HK-2 (cell line): ENCODE measurements around the gene PPP4R1.
"Not testable (repeated sequence)": the region's sequence is repeated elsewhere in the genome, so short reads cannot be mapped to it uniquely, and the experiment has no call there.

Experiments
- DNase-seq: peaks from one replicate; pipeline ENCODE4 v3.0.0-alpha.2; 2018; ENCODE audit not compliant: unreplicated experiment

The PPP4R1 gene

DNA sequence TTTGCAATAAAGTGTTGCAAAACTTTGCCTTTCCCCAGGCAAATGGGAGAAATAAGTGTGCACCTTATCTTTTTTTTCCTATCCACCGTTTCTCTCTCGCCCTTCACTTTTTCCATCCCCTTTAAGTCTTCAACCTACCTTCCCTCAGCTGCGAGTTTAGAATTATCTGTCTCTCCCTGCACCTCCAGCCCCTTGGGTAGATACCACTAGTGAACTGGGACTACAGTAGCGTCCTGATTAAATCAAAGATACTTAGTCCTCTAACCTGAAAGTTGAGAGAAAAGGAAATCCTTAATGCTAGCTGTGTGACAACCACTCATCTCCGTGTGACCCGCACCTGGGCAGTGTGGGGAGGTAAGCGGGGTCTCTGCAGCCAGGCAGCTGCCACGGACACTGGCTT lies 16.1 kb upstream of the PPP4R1 start:
- no peak for DNase-seq

DNA sequence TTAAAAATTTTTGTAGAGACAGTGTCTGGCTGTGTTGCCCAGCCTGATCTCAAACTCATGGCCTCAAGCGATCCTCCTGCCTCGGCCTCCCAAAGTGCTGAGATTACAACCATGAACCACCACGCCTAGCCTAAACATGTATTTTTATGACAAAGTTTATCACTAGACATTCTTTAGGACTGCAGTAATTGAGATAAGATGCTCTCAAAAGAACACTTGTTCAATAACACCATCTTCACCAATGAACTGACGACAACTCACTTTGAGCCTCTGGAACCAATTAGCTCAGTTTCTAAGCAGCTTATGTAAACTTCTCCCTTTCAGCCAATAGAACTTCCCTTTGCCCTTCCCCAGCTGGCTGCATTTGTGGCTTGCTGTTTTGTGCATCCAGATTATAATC lies 15.3 kb upstream of the PPP4R1 start:
- no peak for DNase-seq

DNA sequence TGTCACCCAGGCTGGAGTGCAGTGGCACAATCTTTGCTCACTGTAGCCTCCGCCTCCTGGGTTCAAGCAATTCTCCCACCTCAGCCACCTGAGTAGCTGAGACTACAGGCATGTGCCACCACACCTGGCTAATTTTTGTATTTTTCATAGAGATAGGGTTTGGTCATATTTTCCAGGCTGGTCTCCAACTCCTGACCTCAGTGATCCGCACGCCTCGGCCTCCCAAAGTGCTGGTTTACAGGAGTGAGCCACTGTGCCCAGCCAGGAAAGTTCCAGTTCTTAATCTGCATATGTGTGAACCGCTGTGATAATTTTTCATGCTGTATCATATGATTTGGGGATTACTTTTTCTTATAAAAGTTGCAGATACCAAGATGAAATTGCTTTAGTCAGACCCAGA lies 14.6 kb upstream of the PPP4R1 start:
- no peak for DNase-seq

DNA sequence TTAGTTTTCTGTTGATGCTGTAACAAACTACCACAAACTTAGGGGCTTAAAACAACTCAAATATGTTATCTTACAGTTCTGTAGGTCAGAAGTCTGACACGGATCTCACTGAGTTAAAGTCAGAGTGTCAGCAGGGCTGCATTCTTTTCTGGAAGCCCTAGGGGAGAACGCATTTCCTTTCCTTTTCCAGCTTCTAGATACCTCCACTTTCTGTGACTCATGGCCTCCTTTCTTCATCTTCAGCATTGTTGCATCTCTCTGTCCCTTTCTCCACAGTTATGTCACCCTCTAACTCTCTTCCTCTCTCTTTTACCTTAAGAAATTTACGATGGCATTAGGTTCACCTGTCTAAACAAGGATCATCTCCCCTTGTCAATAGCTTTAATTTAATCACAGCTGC lies 13.3 kb upstream of the PPP4R1 start:
- no peak for DNase-seq

DNA sequence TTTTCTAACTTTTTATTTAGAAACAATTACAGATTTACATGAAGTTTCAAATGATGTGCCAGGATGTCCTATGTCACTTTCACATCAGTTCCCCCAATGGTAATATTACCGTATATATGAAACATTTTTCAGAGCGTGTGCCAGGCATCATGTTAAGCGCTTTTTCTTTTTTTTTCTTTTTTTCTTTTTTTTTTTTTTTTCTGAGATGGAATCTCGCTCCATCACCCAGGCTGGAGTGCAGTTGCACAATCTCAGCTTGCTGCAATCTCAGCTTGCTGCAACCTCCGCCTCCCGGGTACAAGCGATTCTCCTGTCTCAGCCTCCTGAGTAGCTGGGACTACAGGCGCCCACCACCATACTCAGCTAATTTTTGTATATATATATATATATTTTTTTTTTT lies 5.6 kb upstream of the PPP4R1 start:
- no peak for DNase-seq

DNA sequence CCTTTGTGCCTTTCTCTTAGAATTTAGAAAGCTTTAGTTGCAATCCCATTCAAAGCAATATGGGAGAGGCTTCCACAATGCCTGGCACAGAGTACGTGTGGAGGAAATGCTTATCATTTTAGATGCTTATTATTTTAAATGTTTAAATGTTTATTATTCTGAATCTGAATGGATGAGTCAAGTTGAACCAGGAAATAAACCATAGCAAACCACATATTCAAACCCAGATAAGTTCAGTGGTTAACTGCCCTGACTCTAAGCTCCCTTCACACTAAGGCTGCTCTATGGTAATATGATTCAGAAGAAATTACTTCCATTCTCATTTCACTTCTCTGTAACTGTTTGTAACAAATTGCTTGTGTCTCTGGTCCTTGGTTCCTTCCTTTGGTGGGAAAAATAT lies 5.2 kb upstream of the PPP4R1 start:
- DNase-seq = no peak

DNA sequence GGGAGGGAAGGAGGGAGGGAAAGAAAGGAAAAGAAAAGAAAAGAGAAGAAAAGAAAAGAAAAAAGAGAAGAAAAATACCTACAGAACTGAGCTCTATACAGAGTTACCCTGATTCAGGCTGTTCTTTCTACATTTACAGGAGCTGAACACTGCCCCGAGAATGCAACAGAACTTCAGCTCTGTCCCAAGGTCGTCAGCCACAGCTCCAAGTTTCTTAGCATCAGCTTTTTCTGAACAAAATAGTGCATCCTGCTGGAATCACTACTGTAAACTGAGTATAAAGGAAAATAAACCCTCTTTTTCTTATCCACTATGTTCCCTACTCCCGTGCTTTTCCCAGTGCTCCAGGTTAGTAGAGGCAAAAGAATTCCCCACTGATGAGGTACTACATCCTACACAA lies 4.7 kb upstream of the PPP4R1 start:
- no peak for DNase-seq

DNA sequence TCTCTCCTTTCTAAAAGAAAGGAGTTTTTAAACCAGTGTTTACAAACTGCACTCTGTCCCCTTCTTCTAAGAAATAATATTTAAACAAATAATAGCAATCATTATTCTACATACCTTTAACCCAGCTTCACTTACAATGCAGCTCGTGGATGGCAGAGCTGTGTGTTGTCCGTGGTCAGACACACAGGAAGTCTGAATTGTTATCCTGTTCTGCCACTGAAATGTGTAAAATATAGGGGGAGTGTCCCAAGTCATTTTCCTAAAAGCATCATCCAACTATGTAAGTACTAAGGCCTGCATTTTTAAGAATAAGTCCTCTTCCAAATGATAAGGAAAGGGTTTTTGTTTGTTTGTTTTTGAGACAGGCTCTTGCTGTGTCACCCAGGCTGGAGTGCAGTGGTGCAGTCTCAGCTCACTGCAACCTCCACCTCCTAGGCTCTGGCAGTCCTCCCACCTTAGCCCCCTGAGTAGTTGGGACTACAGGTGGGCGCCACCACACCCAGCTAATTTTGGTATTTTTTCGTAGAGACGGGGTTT lies 2.7 kb upstream of the PPP4R1 start:
- no peak for DNase-seq

DNA sequence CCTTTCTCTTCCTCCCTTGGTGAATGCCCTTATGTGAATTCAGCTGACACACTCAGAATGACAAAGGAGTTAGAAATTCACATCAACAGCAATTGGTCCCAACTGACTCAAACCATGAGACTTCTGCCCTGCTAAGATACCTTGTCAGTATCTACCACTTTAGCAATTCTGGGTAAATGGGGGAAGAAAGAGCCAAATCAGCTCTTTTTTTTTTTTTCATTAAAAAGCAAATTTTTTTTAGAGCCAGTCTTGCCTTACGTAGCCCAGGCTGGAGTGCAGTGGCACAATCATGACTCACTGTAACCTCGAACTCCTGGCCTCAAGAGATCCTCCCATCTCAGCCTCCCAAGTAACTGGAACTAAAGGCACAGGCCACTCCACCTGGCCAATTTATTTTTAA lies 1.7 kb upstream of the PPP4R1 start:
- DNase-seq = no peak

DNA sequence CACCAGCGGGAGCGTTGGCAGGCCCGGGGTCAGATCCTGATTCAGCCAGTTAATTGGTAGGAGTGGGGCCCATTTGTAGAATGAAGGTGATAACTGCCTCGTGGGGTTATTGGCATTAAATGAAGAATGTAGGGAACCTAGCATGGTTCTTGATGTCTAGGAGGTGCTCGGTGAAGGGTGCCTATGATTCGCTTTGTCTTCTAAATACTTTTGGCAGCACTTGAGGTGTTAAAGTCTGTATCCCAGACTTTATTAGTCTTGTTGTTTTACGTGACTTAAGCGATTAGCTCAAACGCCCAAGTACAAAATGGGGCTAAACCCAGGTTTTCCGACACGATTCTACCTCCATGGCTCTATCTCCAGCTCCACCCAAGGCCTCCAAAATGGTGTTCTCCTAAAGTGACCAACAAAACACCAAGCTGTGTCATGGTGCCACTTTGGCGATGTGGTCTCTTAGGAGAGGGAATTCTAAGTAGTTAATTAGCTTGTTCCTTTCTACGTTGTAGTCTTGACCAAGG lies 980 bp upstream of the PPP4R1 start:
- DNase-seq = peak; percentile 21

DNA sequence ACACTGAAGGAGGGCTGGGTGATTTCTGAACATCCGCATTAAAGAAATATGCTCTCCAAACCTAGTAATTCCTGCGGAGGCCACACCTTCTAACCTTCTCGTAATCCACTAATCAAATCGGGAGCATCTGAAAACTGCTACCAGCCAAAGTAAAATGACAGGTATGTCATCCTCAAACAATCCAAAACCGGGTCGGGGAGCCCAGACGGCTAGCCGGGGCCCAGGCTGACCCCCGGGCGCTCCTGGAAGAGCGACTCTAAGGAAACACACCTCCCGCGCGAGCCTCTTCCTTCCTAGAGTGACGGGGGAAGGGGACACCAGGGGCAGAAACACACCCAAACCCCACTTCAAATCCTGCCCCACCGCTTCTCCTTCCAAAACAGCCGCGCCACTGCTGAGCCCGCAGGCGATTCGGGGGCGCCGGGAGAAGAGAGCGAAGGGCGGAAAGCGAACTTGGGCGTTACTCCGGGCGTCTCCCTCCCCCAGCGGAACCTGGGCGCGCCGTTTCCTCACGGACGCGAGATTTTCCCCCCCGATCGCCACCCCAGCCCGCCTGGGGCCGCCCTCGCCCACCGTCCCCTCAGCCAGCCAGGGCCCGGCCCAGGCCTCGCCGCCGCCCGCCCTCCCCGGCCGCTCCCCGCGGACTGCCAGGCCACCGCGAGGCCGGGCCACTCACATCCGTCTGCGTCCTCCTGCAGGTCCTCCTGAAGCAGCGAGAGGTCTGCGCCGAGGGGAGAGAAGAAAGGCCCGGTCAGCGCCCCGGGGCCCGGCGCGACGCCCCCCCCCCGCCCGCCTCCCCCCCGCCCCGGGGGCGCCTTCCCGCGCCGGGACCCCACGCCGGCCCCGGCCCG lies 584 bp downstream of the PPP4R1 start:
- DNase-seq = peak; percentile 50

DNA sequence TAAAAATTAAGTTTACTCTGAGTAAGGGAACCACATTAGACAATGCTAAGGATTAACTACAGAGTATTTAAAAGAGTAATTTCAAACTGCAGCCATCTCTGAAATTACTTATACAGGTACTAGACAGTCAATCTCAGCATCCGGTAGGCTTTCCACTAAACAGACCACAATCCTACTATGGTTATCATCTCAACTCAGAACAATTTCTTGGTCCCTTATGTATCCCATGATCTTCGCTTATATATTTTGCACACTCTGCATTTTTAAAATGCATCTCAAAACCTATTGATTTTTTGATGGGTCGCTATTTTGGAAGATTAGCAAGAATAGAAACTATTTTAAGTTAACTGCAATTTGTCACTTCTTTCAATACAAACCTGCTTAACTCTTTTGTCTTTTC lies 1.4 kb downstream of the PPP4R1 start:
- DNase-seq = no peak

DNA sequence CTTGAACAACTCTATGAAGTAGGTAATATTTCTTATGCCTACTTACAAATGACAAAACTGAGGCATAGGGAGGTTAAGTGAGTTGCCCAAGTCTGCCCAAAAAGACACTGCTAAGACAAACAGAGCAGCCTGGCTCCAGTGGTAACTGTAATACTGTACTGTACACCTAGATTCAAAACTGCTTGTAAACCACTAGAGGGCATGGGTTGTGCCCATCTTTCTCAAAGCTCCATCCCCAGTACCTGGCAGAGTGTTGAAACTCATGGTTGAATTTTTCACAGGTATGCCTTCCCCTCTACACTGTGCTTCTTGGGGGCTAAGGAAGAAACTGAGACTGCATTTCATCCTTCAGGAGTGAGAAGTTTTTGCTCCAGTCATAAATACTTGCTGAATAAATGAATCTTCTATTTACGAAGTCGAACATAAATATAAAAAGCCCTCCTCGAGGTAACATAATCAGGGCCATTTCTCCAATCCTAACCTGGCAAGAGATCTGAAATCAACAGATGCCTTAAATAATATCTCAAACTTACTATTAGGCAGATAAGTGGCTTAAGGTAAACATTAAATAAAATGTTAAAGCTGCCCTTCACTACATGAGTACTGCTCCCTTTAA lies 2.0 kb downstream of the PPP4R1 start:
- DNase-seq = peak; percentile 20

DNA sequence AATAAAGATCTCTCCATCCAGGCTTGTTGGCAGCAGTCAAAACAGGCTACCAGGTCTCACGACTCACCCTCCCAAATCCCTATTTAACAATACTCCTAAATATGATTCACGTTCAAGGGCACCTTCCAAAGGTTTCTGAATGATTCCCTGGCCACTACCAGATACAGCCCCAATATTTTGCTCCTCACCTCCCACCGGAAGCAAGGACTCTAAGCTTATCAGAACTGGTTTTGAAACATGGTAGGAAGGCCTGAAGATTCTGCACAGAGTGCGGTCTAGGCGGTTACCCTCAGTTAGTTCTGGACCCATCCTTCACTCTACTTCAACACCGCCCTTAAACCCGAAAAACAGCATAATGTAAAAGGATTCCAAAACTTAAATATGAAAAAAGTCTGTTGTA lies 5.2 kb downstream of the PPP4R1 start:
- DNase-seq = no peak

DNA sequence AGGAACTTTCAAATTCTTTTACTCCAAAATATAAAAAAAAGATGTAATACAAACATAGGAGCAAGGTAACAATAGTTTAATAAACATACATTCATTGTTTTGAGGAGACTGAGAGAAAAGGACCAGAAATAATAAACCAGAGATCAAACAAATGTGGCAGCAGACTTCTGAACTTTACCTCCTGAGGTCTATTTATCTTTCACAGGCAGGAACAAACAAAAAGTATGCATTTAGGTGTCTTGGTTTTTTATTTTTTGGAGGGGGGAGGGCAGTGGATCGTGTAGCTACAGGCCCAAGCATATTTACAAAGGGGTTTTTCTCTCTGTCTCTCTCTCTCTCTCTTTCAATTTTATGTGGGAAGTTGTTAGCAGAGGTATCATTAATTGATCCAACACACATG lies 5.6 kb downstream of the PPP4R1 start:
- DNase-seq = no peak

DNA sequence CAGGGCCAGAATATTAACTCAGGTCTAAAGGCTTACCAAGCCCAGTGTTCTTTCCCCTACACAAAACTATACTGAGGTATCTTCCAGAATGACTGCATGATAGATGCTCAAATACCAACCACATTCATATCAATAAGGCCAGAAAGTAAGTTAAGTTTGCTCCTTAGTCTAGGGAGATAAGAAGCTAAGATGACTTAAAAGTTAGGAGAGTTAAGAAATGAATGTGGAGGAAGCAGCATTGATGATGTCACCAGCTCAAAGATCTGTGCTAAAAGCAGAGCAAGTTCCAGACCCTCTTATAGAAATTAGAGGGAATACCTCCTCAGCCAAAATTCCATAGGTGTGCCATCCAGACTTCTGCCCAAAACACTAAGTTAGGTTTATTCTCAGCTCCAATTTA lies 6.1 kb downstream of the PPP4R1 start:
- no peak for DNase-seq

DNA sequence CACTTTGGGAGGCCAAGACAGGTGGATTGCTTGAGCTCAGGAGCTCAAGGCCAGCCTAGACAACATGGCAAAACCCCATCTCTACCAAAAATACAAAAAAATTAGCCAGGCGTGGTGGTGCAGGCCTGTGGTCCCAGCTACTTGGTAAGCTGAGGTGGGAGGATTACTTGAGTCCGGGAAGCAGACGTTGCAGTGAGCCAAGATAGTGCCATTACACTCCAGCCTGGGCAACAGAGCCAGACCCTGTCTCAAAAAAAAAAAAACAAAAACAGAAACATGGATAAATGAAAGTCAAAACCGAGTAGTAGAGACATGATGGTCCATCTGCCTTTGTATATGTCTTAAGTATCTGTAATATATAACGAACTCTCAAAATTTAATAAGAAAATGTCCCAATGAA lies 7.2 kb downstream of the PPP4R1 start:
- not testable (repeated sequence) for DNase-seq

DNA sequence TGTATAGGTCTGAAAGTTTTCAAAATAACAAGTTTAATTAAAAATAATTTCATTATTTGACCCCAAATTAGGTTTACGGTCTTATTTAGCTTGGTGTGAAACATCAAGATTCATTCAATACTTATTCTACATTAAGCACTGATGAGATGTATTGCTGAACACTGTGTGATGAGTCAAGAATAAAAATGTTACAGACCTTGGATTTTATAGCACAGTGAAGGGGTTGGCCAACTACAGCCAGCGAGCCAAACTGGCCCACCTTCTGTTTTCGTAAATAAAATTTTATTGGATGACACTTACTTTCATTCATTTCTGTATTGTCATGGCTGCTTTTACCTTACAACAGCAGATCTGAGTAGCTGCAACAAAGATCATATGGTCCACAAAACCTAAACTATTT lies 8.3 kb downstream of the PPP4R1 start:
- DNase-seq = no peak

DNA sequence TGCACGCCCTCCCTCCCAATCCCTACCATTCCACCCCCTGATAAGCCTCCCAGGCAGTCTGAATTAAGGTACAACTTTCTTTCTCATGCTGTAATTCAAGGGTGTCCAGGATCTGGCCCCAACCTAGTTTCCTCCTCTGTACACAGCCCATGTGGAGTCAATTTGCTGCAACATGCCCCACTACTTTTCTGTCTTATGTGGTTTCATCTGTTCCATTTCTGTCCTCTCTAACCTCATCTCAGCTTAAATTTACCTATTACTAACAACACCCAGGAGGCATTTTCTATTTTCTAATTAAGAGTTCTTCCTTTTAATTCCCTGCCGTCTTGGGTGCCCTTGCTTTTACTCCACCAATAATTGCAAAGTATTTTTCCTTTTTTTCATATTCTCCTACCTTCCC lies 10.0 kb downstream of the PPP4R1 start:
- no peak for DNase-seq

DNA sequence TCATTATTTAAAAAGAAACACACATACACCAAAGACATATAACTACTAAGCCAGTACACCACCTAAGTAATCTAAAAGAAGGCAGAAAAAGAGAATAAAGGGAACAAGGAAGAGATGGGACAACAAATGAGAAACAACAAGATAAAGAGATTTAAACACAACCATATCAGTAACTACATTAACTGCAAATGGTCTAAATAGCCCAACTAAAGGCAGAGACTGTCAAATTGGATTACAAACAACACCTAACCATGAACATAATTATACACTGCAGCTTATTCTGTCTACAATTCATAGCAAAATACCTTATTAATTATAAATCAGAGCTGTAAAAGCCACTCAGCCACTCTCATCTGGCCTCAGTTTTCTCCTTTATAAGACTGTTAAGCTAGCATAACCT lies 15.0 kb downstream of the PPP4R1 start:
- DNase-seq = no peak

DNA sequence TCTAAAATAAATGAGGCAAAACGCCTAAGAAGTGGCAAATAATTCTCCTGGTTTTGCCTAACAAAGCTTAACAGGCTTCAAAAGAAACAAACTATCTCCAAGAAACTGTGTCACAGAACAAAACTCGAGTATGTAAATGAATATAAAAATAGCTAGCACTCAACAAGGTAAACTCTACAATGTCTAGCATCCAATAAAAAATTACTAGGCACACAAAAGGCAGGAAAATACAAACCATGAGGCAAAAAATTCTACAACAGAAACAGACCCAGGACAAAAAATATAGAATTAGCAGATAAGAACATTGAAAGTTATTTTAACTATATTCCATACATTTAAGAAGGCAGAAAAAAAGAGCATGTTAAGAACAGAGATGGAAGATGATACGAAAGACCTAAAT lies 16.8 kb downstream of the PPP4R1 start:
- no peak for DNase-seq

DNA sequence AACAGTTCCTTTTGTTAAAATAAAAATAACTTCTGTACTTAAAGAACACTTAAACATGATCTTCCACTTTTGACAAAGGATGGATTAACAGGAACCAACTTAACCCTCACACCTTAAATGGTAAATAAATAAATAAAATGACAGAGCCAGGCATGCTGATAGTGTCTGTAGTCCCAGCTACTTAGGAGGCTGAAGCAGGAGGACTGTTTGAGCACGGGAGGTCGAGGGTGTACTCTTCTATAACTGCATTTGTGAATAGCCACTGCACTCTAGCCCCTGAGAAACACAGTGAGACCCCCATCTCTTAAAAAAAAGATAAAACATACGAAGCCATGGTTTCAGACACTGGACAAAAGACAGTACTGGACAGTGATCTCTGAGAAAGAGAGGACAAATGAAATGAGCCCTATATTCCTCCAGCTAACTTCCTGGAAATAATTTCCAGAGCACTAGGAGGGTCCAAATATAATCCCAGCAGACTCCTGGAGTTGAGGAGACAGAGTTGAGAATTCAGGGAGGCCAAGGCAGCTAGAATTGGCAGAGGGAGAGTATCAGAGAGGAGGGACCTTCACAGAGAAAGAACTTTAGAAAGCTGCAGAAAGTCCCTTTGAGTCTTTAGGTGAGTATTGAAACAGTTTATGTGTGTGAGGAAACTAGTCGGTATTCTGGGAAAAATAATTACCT lies 17.4 kb downstream of the PPP4R1 start:
- DNase-seq = no peak

DNA sequence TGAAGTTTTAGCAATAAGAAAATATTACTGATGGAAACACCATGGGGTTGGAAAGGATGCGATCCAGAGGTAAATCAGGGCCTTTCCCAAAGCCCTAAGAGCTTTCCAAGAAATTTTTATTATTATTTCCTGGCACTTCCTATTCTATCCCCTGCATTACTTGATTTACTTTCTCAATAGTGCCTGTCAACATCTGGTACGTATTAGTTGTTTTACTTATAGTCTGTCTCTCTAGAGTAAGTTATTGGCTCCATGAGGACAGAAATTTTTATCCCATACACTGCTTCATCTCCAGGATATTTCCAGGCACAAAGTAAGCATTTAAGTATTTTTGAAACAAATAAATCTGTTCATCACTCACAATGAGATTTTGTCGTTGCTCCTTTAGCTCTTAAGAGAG lies 18.1 kb downstream of the PPP4R1 start:
- no peak for DNase-seq
